ENCODE measurements around the gene TROAP.
"Not testable (repeated sequence)": the region's sequence is repeated elsewhere in the genome, so short reads cannot be mapped to it uniquely, and the experiment has no call there.

Gene TROAP

DNA sequence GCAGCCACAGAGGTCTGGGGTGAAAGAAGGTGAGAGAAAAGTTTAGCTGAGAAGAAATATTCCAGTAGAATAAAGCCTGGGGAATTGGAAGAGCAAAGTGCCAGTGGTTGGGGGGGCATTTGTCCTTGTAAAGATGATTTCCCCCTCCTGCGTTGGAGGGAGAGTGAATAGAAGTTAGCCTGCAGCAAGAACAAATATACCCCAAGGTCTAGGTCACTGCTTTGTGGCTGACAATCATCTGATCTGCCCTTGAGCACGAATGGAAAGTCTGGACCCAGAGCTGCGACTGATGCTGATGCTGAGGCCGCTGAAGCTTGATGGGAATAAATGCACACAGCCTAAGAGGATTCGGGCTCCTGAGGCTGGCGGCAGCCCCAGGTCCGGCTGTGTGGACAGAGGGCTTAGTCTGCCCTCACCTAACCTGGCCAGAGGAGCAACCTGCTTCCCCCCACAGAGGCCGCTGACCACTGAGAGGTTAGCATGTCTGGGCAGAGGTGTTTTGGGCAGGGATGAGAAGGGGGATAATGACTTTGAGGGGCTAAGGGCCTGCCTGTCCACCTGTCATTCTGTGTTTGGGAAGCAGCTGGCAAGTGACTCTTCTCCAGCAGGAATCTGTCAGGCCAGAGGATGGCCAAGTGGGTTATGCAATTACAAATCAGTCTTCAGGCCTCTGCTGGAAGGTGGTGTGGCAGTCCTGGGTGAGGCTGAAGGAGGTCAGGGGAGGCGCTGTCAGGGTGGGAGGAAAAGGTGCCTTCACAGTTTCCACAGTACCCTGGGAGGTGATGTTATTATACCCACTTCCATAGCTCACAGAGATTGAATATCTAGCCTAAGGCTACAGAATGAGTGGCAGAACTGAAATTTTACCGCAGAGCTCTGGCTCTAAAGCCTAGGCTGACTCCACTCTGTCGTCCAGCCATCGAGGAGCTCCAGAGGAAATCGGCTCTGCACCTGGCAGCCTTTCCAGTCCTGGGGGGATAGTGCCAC lies 46.5 kb upstream of the TROAP start:
- H3K9me3 ChIP-seq (ENCODE audit: control insufficient read depth, insufficient read depth, low read length): no peaks in the 10 kb centered on the region
- no peak overlapping the region for H3K4me3 ChIP-seq (ENCODE audit: low read length)
- H3F3A ChIP-seq (ENCODE audit: control insufficient read depth, insufficient read depth): peaks cover 37% of the 10 kb centered on the region
- no peaks in the 10 kb centered on the region for H3K27me3 ChIP-seq (ENCODE audit: control insufficient read depth, low read length)
- no peak overlapping the region for H3K4me2 ChIP-seq (ENCODE audit: low read length)
- H3K79me2 ChIP-seq (ENCODE audit: control insufficient read depth, low read length): no peaks in the 10 kb centered on the region
- H4K20me1 ChIP-seq (ENCODE audit: control insufficient read depth, insufficient read depth, low read depth, low read length): 0 out of 2 replicates have a peak, but pooled peaks cover 6% of the 10 kb centered on the region
- H3K27ac ChIP-seq (ENCODE audit: low read depth, low read length): no peak overlapping the region
- TF ChIP-seq EZH2phosphoT487 (IDR thresholded peaks at IDR 0.05; ENCODE audit: borderline replicate concordance, low read length): no peak
- TF ChIP-seq, protein P1, sequence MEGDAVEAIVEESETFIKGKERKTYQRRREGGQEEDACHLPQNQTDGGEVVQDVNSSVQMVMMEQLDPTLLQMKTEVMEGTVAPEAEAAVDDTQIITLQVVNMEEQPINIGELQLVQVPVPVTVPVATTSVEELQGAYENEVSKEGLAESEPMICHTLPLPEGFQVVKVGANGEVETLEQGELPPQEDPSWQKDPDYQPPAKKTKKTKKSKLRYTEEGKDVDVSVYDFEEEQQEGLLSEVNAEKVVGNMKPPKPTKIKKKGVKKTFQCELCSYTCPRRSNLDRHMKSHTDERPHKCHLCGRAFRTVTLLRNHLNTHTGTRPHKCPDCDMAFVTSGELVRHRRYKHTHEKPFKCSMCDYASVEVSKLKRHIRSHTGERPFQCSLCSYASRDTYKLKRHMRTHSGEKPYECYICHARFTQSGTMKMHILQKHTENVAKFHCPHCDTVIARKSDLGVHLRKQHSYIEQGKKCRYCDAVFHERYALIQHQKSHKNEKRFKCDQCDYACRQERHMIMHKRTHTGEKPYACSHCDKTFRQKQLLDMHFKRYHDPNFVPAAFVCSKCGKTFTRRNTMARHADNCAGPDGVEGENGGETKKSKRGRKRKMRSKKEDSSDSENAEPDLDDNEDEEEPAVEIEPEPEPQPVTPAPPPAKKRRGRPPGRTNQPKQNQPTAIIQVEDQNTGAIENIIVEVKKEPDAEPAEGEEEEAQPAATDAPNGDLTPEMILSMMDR (IDR thresholded peaks at IDR 0.05; ENCODE audit: low read depth, low read length, poor library complexity, severe bottlenecking): no peak
- H3K36me3 ChIP-seq (ENCODE audit: control insufficient read depth, low read length): peaks cover 21% of the 10 kb centered on the region
- no peaks in the 10 kb centered on the region for H3K9me2 ChIP-seq (replicated peaks; ENCODE audit: control insufficient read depth, low read length)
- H3K4me1 ChIP-seq (ENCODE audit: control insufficient read depth, low read length): no peaks in the 10 kb centered on the region

DNA sequence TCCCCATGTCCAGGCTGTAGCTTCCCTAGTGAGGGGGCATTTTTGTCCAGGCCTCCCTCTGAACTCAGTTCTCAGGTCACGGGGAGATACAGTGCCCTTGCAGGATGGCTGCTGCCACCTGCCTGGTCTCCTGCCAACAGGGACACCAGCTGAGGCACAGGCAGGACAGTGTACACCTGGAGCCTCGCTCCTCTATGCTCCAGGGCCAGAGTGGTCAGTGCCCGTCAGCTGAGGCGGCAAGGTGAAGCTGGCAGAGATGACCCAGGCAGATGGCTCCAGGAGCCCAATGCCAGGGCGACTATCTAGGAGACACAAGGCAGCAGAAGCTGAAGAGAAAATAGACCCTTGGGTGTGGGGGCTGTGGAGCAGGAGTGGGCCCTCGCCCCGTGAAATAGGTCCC lies 45.6 kb upstream of the TROAP start:
- H3K36me3 ChIP-seq (ENCODE audit: control insufficient read depth, low read length): peaks cover 15% of the 10 kb centered on the region
- H3K79me2 ChIP-seq (ENCODE audit: control insufficient read depth, low read length): no peaks in the 10 kb centered on the region
- no peaks in the 10 kb centered on the region for H3K9me2 ChIP-seq (replicated peaks; ENCODE audit: control insufficient read depth, low read length)
- H4K20me1 ChIP-seq (ENCODE audit: control insufficient read depth, insufficient read depth, low read depth, low read length): 0 out of 2 replicates have a peak, but pooled peaks cover 6% of the 10 kb centered on the region
- no peak overlapping the region for H3K4me3 ChIP-seq (ENCODE audit: low read length)
- no peak overlapping the region for H3K27ac ChIP-seq (ENCODE audit: low read depth, low read length)
- H3K4me2 ChIP-seq (ENCODE audit: low read length): no peak overlapping the region
- peaks cover 32% of the 10 kb centered on the region for H3F3A ChIP-seq (ENCODE audit: control insufficient read depth, insufficient read depth)
- no peaks in the 10 kb centered on the region for H3K4me1 ChIP-seq (ENCODE audit: control insufficient read depth, low read length)
- TF ChIP-seq EZH2phosphoT487 (IDR thresholded peaks at IDR 0.05; ENCODE audit: borderline replicate concordance, low read length): no peak
- no peaks in the 10 kb centered on the region for H3K27me3 ChIP-seq (ENCODE audit: control insufficient read depth, low read length)
- no peaks in the 10 kb centered on the region for H3K9me3 ChIP-seq (ENCODE audit: control insufficient read depth, insufficient read depth, low read length)

DNA sequence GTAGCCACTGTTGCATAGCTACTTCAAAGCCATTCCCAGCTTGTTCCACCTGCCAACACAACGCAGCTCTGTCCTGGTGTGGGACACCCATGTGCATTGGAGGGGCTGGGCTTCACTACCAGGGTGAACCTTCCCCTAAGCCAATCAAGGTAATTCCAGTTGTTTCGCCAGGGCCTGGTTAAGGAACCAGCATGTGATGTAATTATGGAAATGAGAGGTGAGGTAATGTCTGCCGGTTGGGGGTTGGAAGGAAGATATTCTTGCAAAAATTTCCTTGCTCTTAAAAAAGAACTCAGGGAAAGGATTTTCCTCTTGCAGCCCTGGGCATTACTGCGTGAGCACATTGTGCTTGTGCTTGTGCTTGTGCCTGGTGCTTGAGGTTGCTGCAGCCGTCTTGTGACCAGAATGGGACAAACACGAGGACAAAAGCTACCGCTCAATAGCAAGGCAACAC lies 43.3 kb upstream of the TROAP start:
- Histone ChIP-seq H4K20me1 (ENCODE audit: control insufficient read depth, insufficient read depth, low read depth, low read length) (0 out of 2 replicates have a peak, but pooled peaks cover 1% of the 10 kb centered on the region), H3K4me1 (ENCODE audit: control insufficient read depth, low read length) (no peaks in the 10 kb centered on the region), H3K9me3 (ENCODE audit: control insufficient read depth, insufficient read depth, low read length) (no peaks in the 10 kb centered on the region), H3K79me2 (ENCODE audit: control insufficient read depth, low read length) (no peaks in the 10 kb centered on the region), H3K9me2 (replicated peaks; ENCODE audit: control insufficient read depth, low read length) (no peaks in the 10 kb centered on the region), H3K4me3 (ENCODE audit: low read length) (no peak overlapping the region), H3K4me2 (ENCODE audit: low read length) (no peak overlapping the region), H3K27ac (ENCODE audit: low read depth, low read length) (no peak overlapping the region), H3K36me3 (ENCODE audit: control insufficient read depth, low read length) (no peaks in the 10 kb centered on the region), H3K27me3 (ENCODE audit: control insufficient read depth, low read length) (peaks cover 6% of the 10 kb centered on the region), H3F3A (ENCODE audit: control insufficient read depth, insufficient read depth) (peaks cover 14% of the 10 kb centered on the region)
- TF ChIP-seq, protein P1 (IDR thresholded peaks at IDR 0.05; ENCODE audit: low read depth, low read length, poor library complexity, severe bottlenecking): no peak
- no peak for TF ChIP-seq EZH2phosphoT487 (IDR thresholded peaks at IDR 0.05; ENCODE audit: borderline replicate concordance, low read length)

DNA sequence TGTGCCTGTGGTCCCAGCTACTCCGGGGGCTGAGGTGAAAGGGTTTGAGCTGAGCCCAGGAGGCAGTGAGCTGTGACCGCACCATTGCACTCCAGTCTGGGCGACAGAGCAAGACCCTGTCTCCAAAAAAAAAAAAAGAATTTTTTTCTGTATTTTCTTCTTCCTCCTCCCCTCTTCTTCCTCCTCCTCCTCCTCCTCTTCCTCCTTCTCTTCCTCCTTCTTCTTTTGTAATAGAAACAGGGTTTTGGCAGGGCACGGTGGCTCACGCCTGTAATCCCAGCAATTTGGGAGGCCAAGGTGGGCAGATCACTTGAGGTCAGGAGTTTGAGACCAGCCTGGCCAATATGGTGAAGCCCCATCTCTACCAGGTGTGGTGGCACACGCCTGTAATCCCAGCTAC lies 42.5 kb upstream of the TROAP start:
- not testable (repeated sequence) for H4K20me1 ChIP-seq (ENCODE audit: control insufficient read depth, insufficient read depth, low read depth, low read length); H3K27me3 ChIP-seq (ENCODE audit: control insufficient read depth, low read length); H3F3A ChIP-seq (ENCODE audit: control insufficient read depth, insufficient read depth); H3K4me2 ChIP-seq (ENCODE audit: low read length); H3K9me3 ChIP-seq (ENCODE audit: control insufficient read depth, insufficient read depth, low read length); H3K36me3 ChIP-seq (ENCODE audit: control insufficient read depth, low read length); H3K9me2 ChIP-seq (replicated peaks; ENCODE audit: control insufficient read depth, low read length); H3K79me2 ChIP-seq (ENCODE audit: control insufficient read depth, low read length); H3K4me3 ChIP-seq (ENCODE audit: low read length); H3K4me1 ChIP-seq (ENCODE audit: control insufficient read depth, low read length); H3K27ac ChIP-seq (ENCODE audit: low read depth, low read length)

Data from DOHH2 (cell line).